Hepatocyte (in vitro differentiated cells): ENCODE results near the gene PHKG1. TPM values are rescaled to one million over a fixed set of nuclear protein-coding genes. Genes with fewer than 3 reads are reported as not detected.

Experiments
- DNase-seq: peaks from one replicate; pipeline ENCODE4 v3.0.0-alpha.2; 2016; ENCODE audit warnings: low spot score
- H2AFZ ChIP-seq: fragments of 200-600 bp; sonication (generic); 2 replicates; pipeline ENCODE4 v1.6.0; 2016; ENCODE audit warnings: antibody characterized with exemption, mild to moderate bottlenecking
- H3K27ac ChIP-seq: fragments of 200-600 bp; sonication (generic); 2 replicates; pipeline ENCODE4 v1.5.1; 2016; ENCODE audit warnings: mild to moderate bottlenecking
- H3K27me3 ChIP-seq: fragments of 200-600 bp; sonication (generic); 2 replicates; pipeline ENCODE4 v1.6.1; 2016
- H3K36me3 ChIP-seq: fragments of 200-600 bp; sonication (generic); replicated peaks from 2 replicates; pipeline ENCODE4 v1.5.1; 2016; ENCODE audit warnings: low read depth; ENCODE audit not compliant: insufficient read depth
- H3K4me1 ChIP-seq: fragments of 200-600 bp; sonication (generic); 2 replicates; pipeline ENCODE4 v1.5.1; 2016; ENCODE audit warnings: mild to moderate bottlenecking, moderate library complexity; ENCODE audit not compliant: insufficient read depth
- H3K4me2 ChIP-seq: fragments of 200-600 bp; sonication (generic); 2 replicates; pipeline ENCODE4 v1.6.0; 2016
- H3K4me3 ChIP-seq: fragments of 200-600 bp; sonication (generic); 2 replicates; pipeline ENCODE4 v1.5.1; 2016; ENCODE audit warnings: mild to moderate bottlenecking
- H3K79me2 ChIP-seq: fragments of 200-600 bp; sonication (generic); 2 replicates; pipeline ENCODE4 v1.6.0; 2017; ENCODE audit warnings: mild to moderate bottlenecking
- H3K9me2 ChIP-seq: fragments of 200-600 bp; sonication (generic); replicated peaks from 2 replicates; pipeline ENCODE4 v1.6.0; 2017; ENCODE audit warnings: mild to moderate bottlenecking; ENCODE audit not compliant: insufficient read depth
- H3K9me3 ChIP-seq: fragments of 200-600 bp; sonication (generic); 2 replicates; pipeline ENCODE4 v1.5.1; 2016; ENCODE audit warnings: low read depth, mild to moderate bottlenecking
- H4K20me1 ChIP-seq: fragments of 200-600 bp; sonication (generic); 2 replicates; pipeline ENCODE4 v1.6.0; 2016; ENCODE audit warnings: mild to moderate bottlenecking; ENCODE audit not compliant: insufficient read depth, poor library complexity, severe bottlenecking
- EZH2 ChIP-seq: fragments of 200-600 bp; sonication (generic); IDR thresholded peaks from 2 replicates; pipeline ENCODE4 v1.6.1; 2016; ENCODE audit warnings: antibody characterized with exemption, mild to moderate bottlenecking, borderline replicate concordance
- EZH2phosphoT487 ChIP-seq: fragments of 200-600 bp; sonication (generic); IDR thresholded peaks from one replicate; pipeline ENCODE4 v1.6.1; 2018; ENCODE audit warnings: antibody characterized with exemption, mild to moderate bottlenecking, low read depth, moderate library complexity; ENCODE audit not compliant: unreplicated experiment, severe bottlenecking
- WGBS: methylation state at CpG from one replicate; pipeline ENCODE4 v1.1.6; 2016; ENCODE audit warnings: low lambda C conversion rate; ENCODE audit errors: missing lambda C conversion rate; 5-methylcytosine and 5-hydroxymethylcytosine counted together
- polyA plus RNA-seq: library from polyadenylated mRNA; unstranded; fragments of >200 nt; fragmentation: Nextera tagmentation; extraction: Ambion mirVana; gene quantifications from 2 replicates; pipeline ENCODE4 v1.2.1, GENCODE V29; 2016
- small RNA-seq: library from RNA; depleted of rRNA; stranded (forward); fragments of <200 nt; gene quantifications from one replicate; pipeline ENCODE3, GENCODE V24; 2014
- total RNA-seq: library from RNA; depleted of rRNA; stranded (reverse); fragments of >200 nt; gene quantifications from 2 replicates; pipeline ENCODE4 v1.2.3, GENCODE V29; 2014
- TF ChIP-seq, protein P1 (sequence below): fragments of 200-600 bp; sonication (generic); IDR thresholded peaks from 2 replicates; pipeline ENCODE4 v1.5.1; 2016; ENCODE audit warnings: antibody characterized with exemption, mild to moderate bottlenecking; ENCODE audit not compliant: poor library complexity

Gene PHKG1
- total and polyA plus RNA-seq, 2 experiments from 2014 or later: 0.13 TPM; not detected in 1

DNA sequence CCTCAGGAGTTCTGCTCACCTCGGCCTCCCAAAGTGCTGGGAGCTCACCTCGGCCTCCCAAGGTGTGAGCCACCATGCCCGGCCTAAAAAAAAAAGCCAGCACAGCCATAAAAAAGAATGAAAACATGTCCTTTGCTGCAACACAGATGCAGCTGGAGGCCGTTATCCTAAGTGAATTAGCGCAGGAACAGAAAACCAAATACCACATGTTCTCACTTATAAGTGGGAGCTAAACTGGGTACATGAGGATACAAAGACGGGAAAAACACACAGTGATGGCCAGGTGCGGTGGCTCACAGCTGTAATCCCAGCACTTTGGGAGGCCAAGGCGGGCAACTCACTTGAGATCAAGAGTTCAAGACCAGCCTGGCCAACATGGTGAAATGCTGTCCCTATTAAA is 62.4 kb downstream of the PHKG1 start:
- Histone ChIP-seq H3K79me2 (peaks cover 62% of the 10 kb centered on the region), H3K27ac (peak overlapping the region; percentile 86), H3K9me2 (no peaks in the 10 kb centered on the region), H3K4me2 (peak overlapping the region; percentile 47), H2AFZ (no peak overlapping the region), H3K9me3 (no peaks in the 10 kb centered on the region), H3K27me3 (no peaks in the 10 kb centered on the region), H3K4me1 (no peaks in the 10 kb centered on the region), H3K4me3 (no peak overlapping the region), H3K36me3 (no peaks in the 10 kb centered on the region), H4K20me1 (no peaks in the 10 kb centered on the region)
- TF ChIP-seq, protein P1, sequence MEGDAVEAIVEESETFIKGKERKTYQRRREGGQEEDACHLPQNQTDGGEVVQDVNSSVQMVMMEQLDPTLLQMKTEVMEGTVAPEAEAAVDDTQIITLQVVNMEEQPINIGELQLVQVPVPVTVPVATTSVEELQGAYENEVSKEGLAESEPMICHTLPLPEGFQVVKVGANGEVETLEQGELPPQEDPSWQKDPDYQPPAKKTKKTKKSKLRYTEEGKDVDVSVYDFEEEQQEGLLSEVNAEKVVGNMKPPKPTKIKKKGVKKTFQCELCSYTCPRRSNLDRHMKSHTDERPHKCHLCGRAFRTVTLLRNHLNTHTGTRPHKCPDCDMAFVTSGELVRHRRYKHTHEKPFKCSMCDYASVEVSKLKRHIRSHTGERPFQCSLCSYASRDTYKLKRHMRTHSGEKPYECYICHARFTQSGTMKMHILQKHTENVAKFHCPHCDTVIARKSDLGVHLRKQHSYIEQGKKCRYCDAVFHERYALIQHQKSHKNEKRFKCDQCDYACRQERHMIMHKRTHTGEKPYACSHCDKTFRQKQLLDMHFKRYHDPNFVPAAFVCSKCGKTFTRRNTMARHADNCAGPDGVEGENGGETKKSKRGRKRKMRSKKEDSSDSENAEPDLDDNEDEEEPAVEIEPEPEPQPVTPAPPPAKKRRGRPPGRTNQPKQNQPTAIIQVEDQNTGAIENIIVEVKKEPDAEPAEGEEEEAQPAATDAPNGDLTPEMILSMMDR: no peak
- TF ChIP-seq EZH2 (no peak), EZH2phosphoT487 (no peak)
- DNase-seq: no peak
- 86% methylated on average over 8 of the region's 8 CpGs for WGBS

Small RNA genes within 50 kb of the gene (small RNA-seq; reads per million reads assigned to genes)
- gene SNORA15: not detected
- 0.16 reads per million for gene SNORA22B

Other genes with a start within 250 kb of the PHKG1 start
- gene SEPTIN14, start 230.2 kb downstream of the PHKG1 start, total RNA-seq: not detected in 2 replicates
- gene SEPTIN14, start 230.2 kb downstream of the PHKG1 start, polyA plus RNA-seq: not detected in 2 replicates
- gene ZNF713, start 205.5 kb downstream of the PHKG1 start, total RNA-seq: 4.8 and 5.4 TPM in 2 replicates
- gene ZNF713, start 205.5 kb downstream of the PHKG1 start, polyA plus RNA-seq: 1.8 and 1.9 TPM in 2 replicates
- 13.7 and 18.6 TPM in 2 replicates for gene MRPS17, start 141.1 kb downstream of the PHKG1 start, total RNA-seq
- 26.1 and 30.3 TPM in 2 replicates for gene MRPS17, start 141.1 kb downstream of the PHKG1 start, polyA plus RNA-seq
- 46.0 and 47.6 TPM in 2 replicates for gene NIPSNAP2, start 128.4 kb downstream of the PHKG1 start, total RNA-seq
- 46.2 and 51.6 TPM in 2 replicates for gene NIPSNAP2, start 128.4 kb downstream of the PHKG1 start, polyA plus RNA-seq
- gene PSPH, start 41.5 kb downstream of the PHKG1 start, total RNA-seq: 160 TPM in 2 replicates
- 35.5 and 48.0 TPM in 2 replicates for gene PSPH, start 41.5 kb downstream of the PHKG1 start, polyA plus RNA-seq
- gene CCT6A, start 41.2 kb downstream of the PHKG1 start, total RNA-seq: 166 and 206 TPM in 2 replicates
- 121 and 131 TPM in 2 replicates for gene CCT6A, start 41.2 kb downstream of the PHKG1 start, polyA plus RNA-seq
- 139 and 161 TPM in 2 replicates for gene SUMF2, start 28.7 kb downstream of the PHKG1 start, total RNA-seq
- 163 and 181 TPM in 2 replicates for gene SUMF2, start 28.7 kb downstream of the PHKG1 start, polyA plus RNA-seq
- 121 and 124 TPM in 2 replicates for gene CHCHD2, start 13.5 kb upstream of the PHKG1 start, total RNA-seq
- 173 and 189 TPM in 2 replicates for gene CHCHD2, start 13.5 kb upstream of the PHKG1 start, polyA plus RNA-seq
- gene NUPR2, start 23.5 kb upstream of the PHKG1 start, total RNA-seq: not detected in 2 replicates
- gene NUPR2, start 23.5 kb upstream of the PHKG1 start, polyA plus RNA-seq: not detected in 2 replicates